Adrenal gland (tissue), 12 donors: ENCODE data around the gene SLC25A20. TPM values are rescaled to one million over a fixed set of nuclear protein-coding genes. Genes with fewer than 3 reads are reported as not detected.

Experiments
- DNase-seq, 7 donors: peaks; one replicate each; pipeline ENCODE4 v3.0.0-alpha.2; 2019 to 2020
- H3K27ac ChIP-seq, 5 donors: fragments of 200-600 bp; sonication (generic) in 4 of 5; 1 replicate in 3 of 5; 2 replicates in 2 of 5; pipeline versions ENCODE4 v1.5.1 to v1.8.0; 2016 to 2020; ENCODE audit warnings: mild to moderate bottlenecking in 1 of 5
- H3K27me3 ChIP-seq: fragments of 200-600 bp; 2 replicates; pipeline ENCODE4 v1.8.0; 2021
- H3K36me3 ChIP-seq, 2 donors: fragments of 200-600 bp; replicated peaks in 1 of 2; 1 replicate in 1 of 2; 2 replicates in 1 of 2; pipeline versions ENCODE4 v1.5.1 to v1.8.0; 2018 to 2022
- H3K4me1 ChIP-seq, 2 donors: fragments of 200-600 bp; replicated peaks in 1 of 2; 1 replicate in 1 of 2; 2 replicates in 1 of 2; pipeline versions ENCODE4 v1.5.1 to v1.8.0; 2018 to 2021
- H3K4me3 ChIP-seq, 4 donors: fragments of 200-600 bp; sonication (generic) in 3 of 4; one replicate each; pipeline ENCODE4 v1.5.1; 2016 to 2018
- H3K9me3 ChIP-seq, 3 donors: fragments of 200-600 bp; sonication (generic) in 1 of 3; replicated peaks in 1 of 3; 1 replicate in 2 of 3; 2 replicates in 1 of 3; pipeline versions ENCODE4 v1.5.1 to v1.8.0; 2016 to 2021
- CTCF ChIP-seq, 6 experiments: fragments of 450-650 bp in 4 of 6; fragments of 200-600 bp in 2 of 6; sonication (generic) in 1 of 6; IDR thresholded peaks; 1 replicate in 5 of 6; 2 replicates in 1 of 6; pipeline versions ENCODE4 v1.5.1 to v1.8.0; 2016 to 2021; ENCODE audit warnings: antibody characterized with exemption in 6 of 6, mild to moderate bottlenecking in 2 of 6, moderate library complexity in 1 of 6
- POLR2A ChIP-seq, 2 donors: fragments of 450-650 bp; IDR thresholded peaks; one replicate each; pipeline ENCODE4 v1.6.1; 2017; ENCODE audit warnings: antibody characterized with exemption in 2 of 2, mild to moderate bottlenecking in 2 of 2, moderate library complexity in 1 of 2
- WGBS, 4 donors: extraction: QIAGEN DNeasy Blood & Tissue Kit in 2 of 4; methylation state at CpG; one replicate each; pipeline versions ENCODE4 v1.1.5 to v1.1.7; 2013 to 2017; 5-methylcytosine and 5-hydroxymethylcytosine counted together
- intact Hi-C, 2 donors: fragments of 100-400 bp; cut with DNase I; formaldehyde crosslinking; loops; one replicate each; pipeline versions ENCODE4 v1.14.1 to v1.15.0; 2022 to 2023
- polyA plus RNA-seq, 3 donors: library from polyadenylated mRNA; stranded (reverse); fragments of 200-250 nt in 2 of 3; fragments of 350-450 nt in 1 of 3; fragmentation: Illumina TruSeq in 1 of 3; extraction: RNeasy Lipid Tissue Mini Kit (QIAGEN cat#74804) in 1 of 3; gene quantifications; one replicate each; pipeline ENCODE4 v1.2.3, GENCODE V29; 2013 to 2014
- total RNA-seq, 9 donors: library from RNA; depleted of rRNA in 4 of 9; stranded (reverse); fragments of >200 nt in 4 of 9; fragments of 120-200 nt in 1 of 9; fragmentation: NEBNext Ultra II Directional in 1 of 9; extraction: Animal tissue kit (Norgen Biotek cat#: 25700) in 1 of 9; gene quantifications; one replicate each; pipeline versions ENCODE4 v1.1.0 to v1.2.4, GENCODE V29; 2013 to 2023
- donor health status: healthy with polysubstance abuse.
- donor health status: Bipolar disorder and iron deficiency.
- donor health status: DM: yes; HTN: yes; CAD: no.
- donor health status: DM: no; HTN: no; CAD: no.
- donor health status: DM: no; HTN: no; CAD: no.
- donor health status: DM: yes; HTN: yes; CAD: no.

SLC25A20 gene
- total and polyA plus RNA-seq, 12 donors = 15.5 to 70.6 (median 49.1) TPM

- TF ChIP-seq CTCF (IDR thresholded peaks at IDR 0.05) = no peak
- TF ChIP-seq POLR2A (IDR thresholded peaks at IDR 0.05) = no peak
- WGBS, 4 donors = 70 to 95% (median 87%) methylated on average over 1 to 2 of the region's 2 CpGs
- Histone ChIP-seq H3K27me3 (no peaks in the 10 kb centered on the region), H3K4me1 (no peaks in the 10 kb centered on the region), H3K36me3 (peaks cover 0 to 35% of the 10 kb centered on the region in 2 donors), H3K4me3 (no peak overlapping the region), H3K9me3 (no peaks in the 10 kb centered on the region), H3K27ac (no peak overlapping the region)
- no peak for DNase-seq
- intact Hi-C loops = no loop called here
Observed at GRCh38 chr3:48858709-48859108, 40.0 kb downstream of the SLC25A20 start.

- Histone ChIP-seq H3K4me3 (no peak overlapping the region), H3K4me1 (no peaks in the 10 kb centered on the region), H3K27me3 (no peaks in the 10 kb centered on the region), H3K27ac (no peak overlapping the region), H3K9me3 (no peaks in the 10 kb centered on the region), H3K36me3 (peaks cover 0 to 35% of the 10 kb centered on the region in 2 donors)
- DNase-seq = no peak
- TF ChIP-seq POLR2A (IDR thresholded peaks at IDR 0.05) = no peak
- no peak for TF ChIP-seq CTCF (IDR thresholded peaks at IDR 0.05)
- WGBS, 4 donors = 75 to 89% (median 84%) methylated on average over 2 of the region's 2 CpGs
- intact Hi-C loops = no loop called here
Observed at GRCh38 chr3:48857641-48858040, 41.0 kb downstream of the SLC25A20 start.

- no peaks in the 10 kb centered on the region for H3K27me3 ChIP-seq
- H3K36me3 ChIP-seq = peaks cover 0 to 24% of the 10 kb centered on the region in 2 donors
- no peak overlapping the region for H3K27ac ChIP-seq
- no peaks in the 10 kb centered on the region for H3K9me3 ChIP-seq
- WGBS, 4 donors = 60 to 92% (median 72%) methylated on average over 2 to 4 of the region's 4 CpGs
- no peaks in the 10 kb centered on the region for H3K4me1 ChIP-seq
- TF ChIP-seq POLR2A (IDR thresholded peaks at IDR 0.05) = no peak
- TF ChIP-seq CTCF (IDR thresholded peaks at IDR 0.05) = no peak
- H3K4me3 ChIP-seq = no peak overlapping the region
- intact Hi-C loops = no loop called here
- DNase-seq = no peak
Observed at GRCh38 chr3:48856469-48856868, 42.2 kb downstream of the SLC25A20 start.

GRCh38 chr3:48855681-48856447 is 42.8 kb downstream of the SLC25A20 start:
- Histone ChIP-seq H3K4me3 (no peak overlapping the region), H3K36me3 (peaks cover 0 to 20% of the 10 kb centered on the region in 2 donors), H3K9me3 (no peaks in the 10 kb centered on the region), H3K27me3 (no peaks in the 10 kb centered on the region), H3K4me1 (no peaks in the 10 kb centered on the region), H3K27ac (no peak overlapping the region)
- WGBS, 4 donors = 86 to 89% (median 87%) methylated on average over 9 of the region's 9 CpGs
- TF ChIP-seq POLR2A (IDR thresholded peaks at IDR 0.05) = no peak
- no peak for TF ChIP-seq CTCF (IDR thresholded peaks at IDR 0.05)
- intact Hi-C loops = no loop called here
- no peak for DNase-seq
